ENCODE data around the gene LINGO3. TPM values are rescaled to one million over a fixed set of nuclear protein-coding genes. Genes with fewer than 3 reads are reported as not detected.

Gene LINGO3
- total and polyA plus RNA-seq, 2 donors (not counting 3 experiments of a cell fraction or from before 2014, with no cell fraction given): not detected

GRCh38 chr19:2315121-2315817 is 7.3 kb upstream of the LINGO3 start:
- FAIRE-seq (no peak), DNase-seq (ENCODE audit: low read depth, low spot score) (no peak)
- no peaks in the 10 kb centered on the region for H3K79me2 ChIP-seq (ENCODE audit: control insufficient read depth, insufficient read depth, low read length)
- no peaks in the 10 kb centered on the region for H4K20me1 ChIP-seq (replicated peaks; ENCODE audit: control insufficient read depth, extremely low read depth, insufficient read depth, low read length)
- peaks cover 1 to 10% of the 10 kb centered on the region in 2 experiments for H3K27me3 ChIP-seq (ENCODE audit: control insufficient read depth in 2 of 2, insufficient read depth in 2 of 2, low read length in 2 of 2)
- no TSS peak for BruUV-seq (replicated peaks)
- ChIA-PET CTCF (interaction anchor here (0.6 to 3.0 kb wide), 24 partner anchors 9 to 385 kb away, joined by 3 to 36 read pairs (median 4); partner anchors contain the start of genes AP3D1, DOT1L, LSM7 and PLEKHJ1), POLR2A (no interaction called here)
- no peak overlapping the region for H3K4me3 ChIP-seq (replicated peaks in 1 of 3; ENCODE audit: insufficient read depth in 1 of 3, low read depth in 1 of 3, low read length in 3 of 3)
- no peak overlapping the region for H3K27ac ChIP-seq (ENCODE audit: insufficient read depth, low read depth, low read length)
- no peaks in the 10 kb centered on the region for H3K4me1 ChIP-seq (ENCODE audit: control insufficient read depth, extremely low read depth, insufficient read depth, low read length)
- intact Hi-C loops (cut with micrococcal nuclease) (loop anchor here (10.0 kb wide), 1 partner anchor 380 kb away; no protein-coding TSS in a partner anchor), dilution Hi-C loops (cut with MboI; ENCODE audit: extremely low pct_ligation_motif_present, low sequenced_read_pairs) (no loop called here)
- H3K9me3 ChIP-seq (replicated peaks; ENCODE audit: control insufficient read depth, insufficient read depth, low read length): peaks cover 2% of the 10 kb centered on the region
- no peak overlapping the region for H2AFZ ChIP-seq (ENCODE audit: low read depth, low read length)
- TF ChIP-seq POLR2A (IDR thresholded peaks at IDR 0.05; ENCODE audit: low read depth, low read length): no peak
- no peak for TF ChIP-seq EZH2 (IDR thresholded peaks at IDR 0.05; ENCODE audit: borderline replicate concordance, low read depth, low read length, severe bottlenecking)
- no peak for TF ChIP-seq CTCF (IDR thresholded peaks at IDR 0.05; ENCODE audit: extremely low read depth in 1 of 2, insufficient read depth in 1 of 2, low read depth in 1 of 2, low read length in 2 of 2)
- TF ChIP-seq MYC (IDR thresholded peaks at IDR 0.05; ENCODE audit: low read depth, low read length): no peak
- no peak for TF ChIP-seq GATA2 (IDR thresholded peaks at IDR 0.05; ENCODE audit: insufficient read depth, insufficient read length, low read depth, low read length)
- no peak for TF ChIP-seq POLR2AphosphoS5 (IDR thresholded peaks at IDR 0.05; ENCODE audit: insufficient read depth, low read depth, low read length)
- no peak for TF ChIP-seq JUN (IDR thresholded peaks at IDR 0.05; ENCODE audit: borderline replicate concordance, insufficient read depth, insufficient read length, low read depth)
- TF ChIP-seq FOS (IDR thresholded peaks at IDR 0.05; ENCODE audit: borderline replicate concordance, insufficient read depth, low read length): no peak
- TF ChIP-seq, protein P1, sequence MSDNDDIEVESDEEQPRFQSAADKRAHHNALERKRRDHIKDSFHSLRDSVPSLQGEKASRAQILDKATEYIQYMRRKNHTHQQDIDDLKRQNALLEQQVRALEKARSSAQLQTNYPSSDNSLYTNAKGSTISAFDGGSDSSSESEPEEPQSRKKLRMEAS (IDR thresholded peaks at IDR 0.05; ENCODE audit: insufficient read depth, insufficient read length): no peak
- H3K36me3 ChIP-seq (ENCODE audit: control insufficient read depth in 2 of 2, extremely low read depth in 1 of 2, insufficient read depth in 2 of 2, low read length in 2 of 2): no peaks in the 10 kb centered on the region
- H3K4me2 ChIP-seq (ENCODE audit: insufficient read depth, low read length): no peak overlapping the region
- H3K9me1 ChIP-seq (replicated peaks; ENCODE audit: control insufficient read depth, extremely low read depth, insufficient read depth, low read length): no peaks in the 10 kb centered on the region
- no peak overlapping the region for H3K9ac ChIP-seq (replicated peaks; ENCODE audit: extremely low read depth, insufficient read depth, low read length)

All from endothelial cell of umbilical vein (primary cell).